Activated T-helper 9 cell treated with anti-CD3 and anti-CD28 coated beads, Interleukin-2, amount 50 U/mL, for 16 hours (primary cell): ENCODE data around the gene NXPE2.

Source experiments
- DNase-seq: peaks from one replicate; pipeline ENCODE4 v3.0.0-alpha.2; 2020; ENCODE audit warnings: low read depth

Gene NXPE2

GRCh38 chr11:114745150-114745671 lies 66.9 kb downstream of the NXPE2 start:
- no peak for DNase-seq

GRCh38 chr11:114746013-114746412 lies 67.7 kb downstream of the NXPE2 start:
- DNase-seq: no peak
